Choroid plexus epithelial cell (primary cell): ENCODE measurements around the gene SNED1.
A peak's percentile ranks its signal among the peaks of the same experiment; 100 is the strongest.

Source experiments
- DNase-seq: peaks from one replicate; pipeline ENCODE4 v3.0.0-alpha.2; 2010; ENCODE audit warnings: low read depth
- H3K4me3 ChIP-seq: 2 replicates; pipeline ENCODE4 v1.5.1; 2011; ENCODE audit warnings: low read depth, mild to moderate bottlenecking, control low read depth, low read length, moderate library complexity
- TF ChIP-seq, protein P1 (sequence below): conservative IDR thresholded peaks from 2 replicates; pipeline ENCODE4 v1.5.1; 2011; ENCODE audit warnings: low read depth, mild to moderate bottlenecking, control low read depth, inconsistent platforms, low read length, moderate library complexity

Gene SNED1

GRCh38 chr2:240987588-240987987, 10.8 kb upstream of the SNED1 start:
- H3K4me3 ChIP-seq = no peak overlapping the region
- TF ChIP-seq, protein P1, sequence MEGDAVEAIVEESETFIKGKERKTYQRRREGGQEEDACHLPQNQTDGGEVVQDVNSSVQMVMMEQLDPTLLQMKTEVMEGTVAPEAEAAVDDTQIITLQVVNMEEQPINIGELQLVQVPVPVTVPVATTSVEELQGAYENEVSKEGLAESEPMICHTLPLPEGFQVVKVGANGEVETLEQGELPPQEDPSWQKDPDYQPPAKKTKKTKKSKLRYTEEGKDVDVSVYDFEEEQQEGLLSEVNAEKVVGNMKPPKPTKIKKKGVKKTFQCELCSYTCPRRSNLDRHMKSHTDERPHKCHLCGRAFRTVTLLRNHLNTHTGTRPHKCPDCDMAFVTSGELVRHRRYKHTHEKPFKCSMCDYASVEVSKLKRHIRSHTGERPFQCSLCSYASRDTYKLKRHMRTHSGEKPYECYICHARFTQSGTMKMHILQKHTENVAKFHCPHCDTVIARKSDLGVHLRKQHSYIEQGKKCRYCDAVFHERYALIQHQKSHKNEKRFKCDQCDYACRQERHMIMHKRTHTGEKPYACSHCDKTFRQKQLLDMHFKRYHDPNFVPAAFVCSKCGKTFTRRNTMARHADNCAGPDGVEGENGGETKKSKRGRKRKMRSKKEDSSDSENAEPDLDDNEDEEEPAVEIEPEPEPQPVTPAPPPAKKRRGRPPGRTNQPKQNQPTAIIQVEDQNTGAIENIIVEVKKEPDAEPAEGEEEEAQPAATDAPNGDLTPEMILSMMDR = no peak

GRCh38 chr2:240988146-240988545, 10.3 kb upstream of the SNED1 start:
- TF ChIP-seq, protein P1 = no peak
- DNase-seq = peak; percentile 45
- no peak overlapping the region for H3K4me3 ChIP-seq

More at GRCh38 chr2:240987588-240987987, 10.8 kb upstream of the SNED1 start:
- no peak for DNase-seq

- TF ChIP-seq, protein P1 = no peak
- no peak overlapping the region for H3K4me3 ChIP-seq
- DNase-seq = no peak
Measured at GRCh38 chr2:240988571-240989271, 9.7 kb upstream of the SNED1 start.

DNA sequence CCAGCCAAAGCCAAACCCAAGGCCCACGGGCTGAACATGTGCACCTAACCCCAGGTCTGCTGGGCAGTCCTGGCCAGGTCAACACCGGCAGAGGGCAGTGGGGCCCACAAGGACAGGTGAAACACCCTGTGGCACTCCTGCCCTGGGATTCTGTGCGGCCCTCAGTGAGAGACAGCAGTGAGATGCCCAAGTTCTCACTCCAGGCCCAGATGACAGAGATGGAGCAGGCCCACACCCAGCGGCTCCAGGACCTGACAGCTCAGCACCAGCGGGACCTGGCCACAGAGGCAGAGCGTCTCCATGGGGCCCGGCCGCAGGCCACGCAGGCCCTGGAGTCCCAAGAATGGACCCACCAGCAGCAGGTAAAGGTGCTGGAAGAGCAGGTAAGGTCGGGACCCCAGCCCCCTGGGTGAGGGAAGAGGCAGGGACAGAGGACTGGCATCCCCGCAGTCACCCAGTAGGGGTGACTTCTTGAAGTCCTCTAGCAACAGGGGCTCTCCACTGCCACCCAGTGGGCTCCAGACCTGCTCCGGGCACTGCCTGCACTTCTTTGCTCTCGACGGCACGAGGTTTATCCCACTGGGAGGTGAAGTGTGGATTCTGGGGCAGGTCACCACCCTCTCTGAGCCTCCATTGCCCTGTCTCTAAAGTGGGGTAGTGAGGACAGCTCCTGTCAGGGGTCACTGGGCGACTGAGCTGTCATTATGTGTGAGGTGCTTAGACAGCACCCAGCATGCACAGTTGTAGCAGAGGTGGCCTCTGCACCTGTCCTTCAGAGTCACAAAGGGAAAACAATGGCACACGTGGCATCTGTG, 8.8 kb upstream of the SNED1 start:
- H3K4me3 ChIP-seq = no peak overlapping the region
- DNase-seq = peak; percentile 38
- TF ChIP-seq, protein P1 = peak; percentile 67

GRCh38 chr2:240990266-240990529, 8.2 kb upstream of the SNED1 start:
- no peak for DNase-seq
- TF ChIP-seq, protein P1 = no peak
- H3K4me3 ChIP-seq = no peak overlapping the region

GRCh38 chr2:240990726-240991377, 7.6 kb upstream of the SNED1 start:
- TF ChIP-seq, protein P1 = no peak
- DNase-seq = no peak
- H3K4me3 ChIP-seq = no peak overlapping the region
